Measurements from ENCODE around the gene SPATA6. TPM values are rescaled to one million over a fixed set of nuclear protein-coding genes. Genes with fewer than 3 reads are reported as not detected.

The SPATA6 gene
- total RNA-seq, 1 experiment from 2014 or later, result 18.2 TPM

DNA sequence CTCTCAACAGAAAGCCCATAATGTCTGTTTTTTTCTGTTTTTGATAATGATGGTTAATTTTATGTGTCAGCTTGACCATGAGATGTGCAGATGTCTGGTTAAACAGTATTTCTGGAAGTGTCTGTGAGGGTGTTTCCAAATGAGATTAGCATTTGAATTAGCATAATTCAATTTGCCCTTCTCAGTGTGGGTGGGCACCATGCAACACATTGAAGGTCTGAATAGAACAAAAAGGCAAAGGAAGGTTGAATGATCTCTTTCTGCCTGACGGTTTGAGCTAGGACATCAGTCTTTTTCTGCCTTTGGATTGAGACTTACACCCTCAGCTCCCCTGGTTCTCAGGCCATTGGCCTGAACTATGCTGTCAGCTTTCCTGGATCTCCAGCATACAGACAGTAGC lies 34.9 kb upstream of the SPATA6 start:
- POLR2A ChIA-PET, result no interaction called here
- H3K9me3 ChIP-seq (ENCODE audit: control insufficient read depth, insufficient read depth, low read depth, low read length), result no peaks in the 10 kb centered on the region
- in situ Hi-C loops (cut with HindIII; ENCODE audit: low pct_unique_long_range_greater_than_20kb, low sequenced_read_pairs), result no loop called here
- peaks cover 3% of the 10 kb centered on the region; the same call in 1 of the 2 replicates for H3K27me3 ChIP-seq (ENCODE audit: control insufficient read depth, insufficient read depth, low read length)
- intact Hi-C loops (cut with micrococcal nuclease; ENCODE audit: unreplicated experiment), result no loop called here
- BruUV-seq (replicated peaks), result no TSS peak
- TF ChIP-seq POLR2AphosphoS5 (IDR thresholded peaks at IDR 0.05; ENCODE audit: low read depth, low read length) (no peak), TCF7L2 (IDR thresholded peaks at IDR 0.05; ENCODE audit: low read depth, low read length) (no peak), SIN3A (IDR thresholded peaks at IDR 0.05; ENCODE audit: borderline replicate concordance, insufficient read depth, low read depth, low read length) (no peak)
- TF ChIP-seq, protein P1, sequence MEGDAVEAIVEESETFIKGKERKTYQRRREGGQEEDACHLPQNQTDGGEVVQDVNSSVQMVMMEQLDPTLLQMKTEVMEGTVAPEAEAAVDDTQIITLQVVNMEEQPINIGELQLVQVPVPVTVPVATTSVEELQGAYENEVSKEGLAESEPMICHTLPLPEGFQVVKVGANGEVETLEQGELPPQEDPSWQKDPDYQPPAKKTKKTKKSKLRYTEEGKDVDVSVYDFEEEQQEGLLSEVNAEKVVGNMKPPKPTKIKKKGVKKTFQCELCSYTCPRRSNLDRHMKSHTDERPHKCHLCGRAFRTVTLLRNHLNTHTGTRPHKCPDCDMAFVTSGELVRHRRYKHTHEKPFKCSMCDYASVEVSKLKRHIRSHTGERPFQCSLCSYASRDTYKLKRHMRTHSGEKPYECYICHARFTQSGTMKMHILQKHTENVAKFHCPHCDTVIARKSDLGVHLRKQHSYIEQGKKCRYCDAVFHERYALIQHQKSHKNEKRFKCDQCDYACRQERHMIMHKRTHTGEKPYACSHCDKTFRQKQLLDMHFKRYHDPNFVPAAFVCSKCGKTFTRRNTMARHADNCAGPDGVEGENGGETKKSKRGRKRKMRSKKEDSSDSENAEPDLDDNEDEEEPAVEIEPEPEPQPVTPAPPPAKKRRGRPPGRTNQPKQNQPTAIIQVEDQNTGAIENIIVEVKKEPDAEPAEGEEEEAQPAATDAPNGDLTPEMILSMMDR (IDR thresholded peaks at IDR 0.05), result no peak
- TF ChIP-seq, protein P2, sequence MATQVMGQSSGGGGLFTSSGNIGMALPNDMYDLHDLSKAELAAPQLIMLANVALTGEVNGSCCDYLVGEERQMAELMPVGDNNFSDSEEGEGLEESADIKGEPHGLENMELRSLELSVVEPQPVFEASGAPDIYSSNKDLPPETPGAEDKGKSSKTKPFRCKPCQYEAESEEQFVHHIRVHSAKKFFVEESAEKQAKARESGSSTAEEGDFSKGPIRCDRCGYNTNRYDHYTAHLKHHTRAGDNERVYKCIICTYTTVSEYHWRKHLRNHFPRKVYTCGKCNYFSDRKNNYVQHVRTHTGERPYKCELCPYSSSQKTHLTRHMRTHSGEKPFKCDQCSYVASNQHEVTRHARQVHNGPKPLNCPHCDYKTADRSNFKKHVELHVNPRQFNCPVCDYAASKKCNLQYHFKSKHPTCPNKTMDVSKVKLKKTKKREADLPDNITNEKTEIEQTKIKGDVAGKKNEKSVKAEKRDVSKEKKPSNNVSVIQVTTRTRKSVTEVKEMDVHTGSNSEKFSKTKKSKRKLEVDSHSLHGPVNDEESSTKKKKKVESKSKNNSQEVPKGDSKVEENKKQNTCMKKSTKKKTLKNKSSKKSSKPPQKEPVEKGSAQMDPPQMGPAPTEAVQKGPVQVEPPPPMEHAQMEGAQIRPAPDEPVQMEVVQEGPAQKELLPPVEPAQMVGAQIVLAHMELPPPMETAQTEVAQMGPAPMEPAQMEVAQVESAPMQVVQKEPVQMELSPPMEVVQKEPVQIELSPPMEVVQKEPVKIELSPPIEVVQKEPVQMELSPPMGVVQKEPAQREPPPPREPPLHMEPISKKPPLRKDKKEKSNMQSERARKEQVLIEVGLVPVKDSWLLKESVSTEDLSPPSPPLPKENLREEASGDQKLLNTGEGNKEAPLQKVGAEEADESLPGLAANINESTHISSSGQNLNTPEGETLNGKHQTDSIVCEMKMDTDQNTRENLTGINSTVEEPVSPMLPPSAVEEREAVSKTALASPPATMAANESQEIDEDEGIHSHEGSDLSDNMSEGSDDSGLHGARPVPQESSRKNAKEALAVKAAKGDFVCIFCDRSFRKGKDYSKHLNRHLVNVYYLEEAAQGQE (IDR thresholded peaks at IDR 0.05; ENCODE audit: insufficient read depth in 1 of 2, low read depth in 2 of 2, low read length in 1 of 2), result no peak
- no peaks in the 10 kb centered on the region for H3K36me3 ChIP-seq (ENCODE audit: control insufficient read depth, insufficient read depth, low read length)
- H3K27ac ChIP-seq (ENCODE audit: low read length), result no peak overlapping the region
- no peaks in the 10 kb centered on the region for H3K4me1 ChIP-seq (ENCODE audit: control insufficient read depth, insufficient read depth, low read length)
- ATAC-seq (no peak), DNase-seq (ENCODE audit: low read depth, low spot score) (no peak)
- H3K4me3 ChIP-seq (ENCODE audit: low read depth in 2 of 2, low read length in 2 of 2), result no peak overlapping the region
- CTCF ChIA-PET, result no interaction called here

DNA sequence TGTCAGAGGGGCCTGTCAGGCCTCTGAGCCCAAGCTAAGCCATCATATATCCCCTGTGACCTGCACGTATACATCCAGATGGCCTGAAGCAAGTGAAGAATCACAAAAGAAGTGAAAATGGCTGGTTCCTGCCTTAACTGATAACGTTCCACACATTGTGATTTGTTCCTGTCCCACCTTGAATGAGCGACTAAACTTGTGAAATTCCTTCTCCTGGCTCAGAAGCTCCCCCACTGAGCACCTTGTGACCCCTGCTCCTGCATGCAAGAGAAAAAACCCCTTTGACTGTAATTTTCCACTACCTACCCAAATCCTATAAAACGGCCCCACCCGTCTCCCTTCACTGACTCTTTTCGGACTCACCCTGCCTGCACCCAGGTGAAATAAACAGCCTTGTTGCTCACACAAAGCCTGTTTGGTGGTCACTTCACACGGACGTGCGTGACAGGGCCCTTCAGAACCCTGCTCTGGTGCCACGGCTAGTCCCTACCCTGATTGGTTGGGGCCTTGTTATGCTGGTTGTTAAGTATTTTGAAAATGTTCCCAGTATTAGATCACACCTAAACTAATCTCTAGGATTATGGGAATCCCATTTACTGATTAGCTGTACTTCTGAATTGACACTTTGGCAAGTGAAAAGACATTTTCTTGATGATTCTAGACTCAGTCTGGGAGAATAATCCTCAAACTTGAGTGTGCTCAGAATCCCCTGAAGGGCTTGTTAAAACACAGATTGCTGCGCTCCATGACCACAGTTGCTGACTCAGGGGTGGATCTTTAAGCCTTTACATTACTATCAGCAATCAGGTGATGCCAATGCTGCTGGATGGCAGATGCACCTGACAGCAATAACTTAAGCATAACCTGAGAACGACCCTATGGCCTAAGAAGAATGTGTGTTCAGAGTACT lies 28.8 kb upstream of the SPATA6 start:
- in situ Hi-C loops (cut with HindIII; ENCODE audit: low pct_unique_long_range_greater_than_20kb, low sequenced_read_pairs), result no loop called here
- TF ChIP-seq, protein P1 (IDR thresholded peaks at IDR 0.05), result no peak
- TF ChIP-seq TCF7L2 (IDR thresholded peaks at IDR 0.05; ENCODE audit: low read depth, low read length) (no peak), POLR2AphosphoS5 (IDR thresholded peaks at IDR 0.05; ENCODE audit: low read depth, low read length) (no peak), SIN3A (IDR thresholded peaks at IDR 0.05; ENCODE audit: borderline replicate concordance, insufficient read depth, low read depth, low read length) (no peak)
- TF ChIP-seq, protein P2 (IDR thresholded peaks at IDR 0.05; ENCODE audit: insufficient read depth in 1 of 2, low read depth in 2 of 2, low read length in 1 of 2), result no peak
- CTCF ChIA-PET, result interaction anchor here (0.6 to 3.3 kb wide), 2 partner anchors 28 to 224 kb away, joined by 10 to 18 read pairs; partner anchors contain the start of gene SPATA6

More for the DNA sequence above, 28.8 kb upstream of the SPATA6 start:
- intact Hi-C loops (cut with micrococcal nuclease; ENCODE audit: unreplicated experiment), result no loop called here
- ATAC-seq (no peak), DNase-seq (ENCODE audit: low read depth, low spot score) (no peak)
- H3K4me3 ChIP-seq (ENCODE audit: low read depth in 2 of 2, low read length in 2 of 2), result no peak overlapping the region
- POLR2A ChIA-PET, result interaction anchor here (0.6 kb wide), 1 partner anchor 29 kb away, joined by 6 read pairs; no protein-coding TSS in a partner anchor
- H3K27me3 ChIP-seq (ENCODE audit: control insufficient read depth, insufficient read depth, low read length), result no peaks in the 10 kb centered on the region
- H3K27ac ChIP-seq (ENCODE audit: low read length), result no peak overlapping the region
- no peaks in the 10 kb centered on the region for H3K9me3 ChIP-seq (ENCODE audit: control insufficient read depth, insufficient read depth, low read depth, low read length)
- H3K36me3 ChIP-seq (ENCODE audit: control insufficient read depth, insufficient read depth, low read length), result no peaks in the 10 kb centered on the region
- H3K4me1 ChIP-seq (ENCODE audit: control insufficient read depth, insufficient read depth, low read length), result no peaks in the 10 kb centered on the region
- BruUV-seq (replicated peaks), result no TSS peak

All from Panc1 (cell line).